ENCODE measurements around the gene SLC47A1.
"Not testable (repeated sequence)": the region's sequence is repeated elsewhere in the genome, so short reads cannot be mapped to it uniquely, and the experiment has no call there.

Gene SLC47A1

GRCh38 chr17:19579192-19579761 lies 45.6 kb downstream of the SLC47A1 start:
- TF ChIP-seq, protein P1, sequence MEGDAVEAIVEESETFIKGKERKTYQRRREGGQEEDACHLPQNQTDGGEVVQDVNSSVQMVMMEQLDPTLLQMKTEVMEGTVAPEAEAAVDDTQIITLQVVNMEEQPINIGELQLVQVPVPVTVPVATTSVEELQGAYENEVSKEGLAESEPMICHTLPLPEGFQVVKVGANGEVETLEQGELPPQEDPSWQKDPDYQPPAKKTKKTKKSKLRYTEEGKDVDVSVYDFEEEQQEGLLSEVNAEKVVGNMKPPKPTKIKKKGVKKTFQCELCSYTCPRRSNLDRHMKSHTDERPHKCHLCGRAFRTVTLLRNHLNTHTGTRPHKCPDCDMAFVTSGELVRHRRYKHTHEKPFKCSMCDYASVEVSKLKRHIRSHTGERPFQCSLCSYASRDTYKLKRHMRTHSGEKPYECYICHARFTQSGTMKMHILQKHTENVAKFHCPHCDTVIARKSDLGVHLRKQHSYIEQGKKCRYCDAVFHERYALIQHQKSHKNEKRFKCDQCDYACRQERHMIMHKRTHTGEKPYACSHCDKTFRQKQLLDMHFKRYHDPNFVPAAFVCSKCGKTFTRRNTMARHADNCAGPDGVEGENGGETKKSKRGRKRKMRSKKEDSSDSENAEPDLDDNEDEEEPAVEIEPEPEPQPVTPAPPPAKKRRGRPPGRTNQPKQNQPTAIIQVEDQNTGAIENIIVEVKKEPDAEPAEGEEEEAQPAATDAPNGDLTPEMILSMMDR (IDR thresholded peaks at IDR 0.05; ENCODE audit: borderline replicate concordance, control extremely low read depth, extremely low read depth, insufficient read depth, missing control alignments), result no peak
- DNase-seq (ENCODE audit: low spot score), result no peak
- in situ Hi-C loops (cut with MboI; ENCODE audit: low sequenced_read_pairs, unreplicated experiment), result no loop called here

GRCh38 chr17:19579867-19580565 lies 46.4 kb downstream of the SLC47A1 start:
- in situ Hi-C loops (cut with MboI; ENCODE audit: low sequenced_read_pairs, unreplicated experiment), result no loop called here
- no peak for DNase-seq (ENCODE audit: low spot score)
- TF ChIP-seq, protein P1 (IDR thresholded peaks at IDR 0.05; ENCODE audit: borderline replicate concordance, control extremely low read depth, extremely low read depth, insufficient read depth, missing control alignments), result no peak

DNA sequence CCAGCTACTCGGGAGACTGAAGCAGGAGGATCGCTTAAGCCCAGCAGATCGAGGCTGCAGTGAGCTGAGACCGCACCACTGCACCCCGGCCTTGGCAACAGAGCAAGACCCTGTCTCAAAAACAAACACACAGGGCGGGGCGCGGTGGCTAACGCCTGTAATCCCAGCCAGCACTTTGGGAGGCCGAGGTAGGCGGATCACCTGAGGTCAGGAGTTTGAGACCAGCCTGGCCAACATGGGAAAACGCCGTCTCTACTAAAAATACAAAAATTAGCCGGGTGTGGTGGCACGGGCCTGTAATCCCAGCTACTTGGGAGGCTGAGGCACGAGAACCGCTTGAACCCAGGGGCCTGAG lies 46.9 kb downstream of the SLC47A1 start:
- DNase-seq (ENCODE audit: low spot score); in situ Hi-C loops (cut with MboI; ENCODE audit: low sequenced_read_pairs, unreplicated experiment): not testable (repeated sequence)

DNA sequence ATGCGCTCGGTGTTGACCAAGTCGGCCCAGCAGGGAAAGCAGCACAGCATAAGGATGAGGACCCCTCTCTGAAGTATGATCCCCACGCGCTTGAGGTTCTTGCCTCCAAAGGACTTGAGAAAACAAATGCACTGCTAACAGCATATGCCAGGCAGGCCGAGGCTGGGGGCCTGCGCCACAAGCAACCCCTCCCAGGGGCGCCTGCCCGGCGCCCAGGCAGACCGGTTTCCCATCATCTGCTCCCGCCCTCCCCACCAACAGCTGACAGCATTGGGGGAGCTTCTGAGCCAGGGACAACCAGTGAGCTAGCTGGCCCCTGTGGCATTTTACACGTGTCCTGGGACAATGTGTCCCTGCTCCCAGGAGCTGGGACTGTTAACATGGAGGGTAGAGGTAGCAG lies 48.5 kb downstream of the SLC47A1 start:
- DNase-seq (ENCODE audit: low spot score); in situ Hi-C loops (cut with MboI; ENCODE audit: low sequenced_read_pairs, unreplicated experiment): not testable (repeated sequence)

- in situ Hi-C loops (cut with MboI; ENCODE audit: low sequenced_read_pairs, unreplicated experiment), result no loop called here
- DNase-seq (ENCODE audit: low spot score), result no peak
- TF ChIP-seq, protein P1 (IDR thresholded peaks at IDR 0.05; ENCODE audit: borderline replicate concordance, control extremely low read depth, extremely low read depth, insufficient read depth, missing control alignments), result no peak
Measured at GRCh38 chr17:19583871-19584270, 50.2 kb downstream of the SLC47A1 start.

DNA sequence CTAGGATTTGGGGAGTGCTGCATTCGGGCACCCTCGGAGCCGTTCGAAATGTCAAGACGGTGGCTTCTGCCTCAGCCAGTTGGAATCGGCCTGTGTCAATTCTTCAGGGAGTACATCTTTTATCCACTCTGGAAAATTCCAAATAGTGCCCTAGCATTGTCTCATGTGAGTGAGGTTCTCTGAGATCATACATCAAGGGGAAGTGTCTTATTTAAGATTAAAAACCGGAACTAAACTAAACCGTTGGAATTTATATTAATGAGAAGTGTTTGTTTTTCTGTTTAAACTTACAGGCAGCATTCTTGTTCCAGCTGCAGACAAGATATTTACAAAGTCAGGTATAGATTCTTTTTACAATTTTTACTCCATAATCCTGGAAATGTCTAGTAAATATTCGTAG lies 56.8 kb downstream of the SLC47A1 start:
- in situ Hi-C loops (cut with MboI; ENCODE audit: low sequenced_read_pairs, unreplicated experiment), result no loop called here
- no peak for DNase-seq (ENCODE audit: low spot score)
- TF ChIP-seq, protein P1 (IDR thresholded peaks at IDR 0.05; ENCODE audit: borderline replicate concordance, control extremely low read depth, extremely low read depth, insufficient read depth, missing control alignments), result no peak

- in situ Hi-C loops (cut with MboI; ENCODE audit: low sequenced_read_pairs, unreplicated experiment), result no loop called here
- TF ChIP-seq, protein P1 (IDR thresholded peaks at IDR 0.05; ENCODE audit: borderline replicate concordance, control extremely low read depth, extremely low read depth, insufficient read depth, missing control alignments), result no peak
- no peak for DNase-seq (ENCODE audit: low spot score)
Measured at GRCh38 chr17:19590912-19591551, 57.4 kb downstream of the SLC47A1 start.
